ENCODE data around the gene SMURF2. TPM values are rescaled to one million over a fixed set of nuclear protein-coding genes. Genes with fewer than 3 reads are reported as not detected.

Gene SMURF2
- total and polyA plus RNA-seq, 2 of the 4 experiments (the other 2 are of a cell fraction) = 131 to 774 TPM

DNA sequence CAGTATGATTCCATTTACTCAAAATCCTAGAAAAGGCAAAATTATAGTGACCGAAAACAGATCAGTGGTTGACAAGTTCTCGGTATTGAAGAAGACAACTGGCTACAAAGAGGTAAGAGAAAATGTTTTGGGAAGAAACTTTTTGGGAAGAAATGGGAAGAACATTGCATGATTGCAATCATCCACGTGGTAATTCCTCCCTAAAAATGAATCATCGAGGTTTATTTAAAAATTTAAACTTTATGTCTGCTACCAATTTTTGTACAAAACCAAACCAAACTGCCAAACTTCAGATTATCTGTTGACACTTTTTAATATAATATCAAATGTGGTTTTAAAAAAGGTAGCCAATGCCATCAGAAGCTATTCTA, 8.1 kb downstream of the SMURF2 start:
- Histone ChIP-seq H3K56ac (ENCODE audit: extremely low read depth, insufficient read depth, low read length) (peak overlapping the region; percentile 59; the same call in 1 of the 2 replicates), H3K27me3 (ENCODE audit: control insufficient read depth, insufficient read depth, low read length) (no peaks in the 10 kb centered on the region), H2BK120ac (ENCODE audit: low read depth, low read length) (0 out of 2 replicates have a peak overlapping the region, but pooled peaks have one; percentile 9), H3K36me3 (ENCODE audit: control insufficient read depth, insufficient read depth, low read length) (peaks cover 6% of the 10 kb centered on the region; the same call in 1 of the 2 replicates), H2AK5ac (ENCODE audit: low read depth, low read length) (no peak overlapping the region; the same call in 1 of the 2 replicates), H3K23ac (ENCODE audit: low read depth, low read length) (peak overlapping the region; percentile 21; the same call in 1 of the 2 replicates), H3K9me1 (ENCODE audit: insufficient read depth, low read length) (no peaks in the 10 kb centered on the region), H3K27ac (ENCODE audit: insufficient read depth, low read length) (peak overlapping the region; percentile 29; the same call in 1 of the 2 replicates), H4K5ac (ENCODE audit: low read depth, low read length) (peak overlapping the region; percentile 50; the same call in 1 of the 2 replicates), H3K9ac (ENCODE audit: low read depth, low read length) (no peak overlapping the region), H3K79me1 (ENCODE audit: low read depth in 1 of 2, low read length in 2 of 2) (no peaks in the 10 kb centered on the region; a peak in 1 of 4 replicates), H4K91ac (ENCODE audit: insufficient read depth, low read depth, low read length) (0 out of 2 replicates have a peak overlapping the region, but pooled peaks have one; percentile 60), H2AFZ (replicated peaks; ENCODE audit: low read length, poor library complexity) (no peak overlapping the region), H4K8ac (ENCODE audit: low read depth in 2 of 2, low read length in 2 of 2) (peak overlapping the region in 1 of 2 experiments; percentile 42; a peak in 1 of 4 replicates), H3K4me2 (ENCODE audit: low read depth, low read length) (peak overlapping the region; percentile 72; the same call in 1 of the 2 replicates), H2BK5ac (ENCODE audit: low read depth, low read length, poor library complexity, severe bottlenecking) (peak overlapping the region; percentile 86), H2BK20ac (ENCODE audit: low read depth, low read length) (0 out of 2 replicates have a peak overlapping the region, but pooled peaks have one; percentile 2), H2AK9ac (replicated peaks; ENCODE audit: low read depth, low read length, poor library complexity) (no peak overlapping the region), H2BK15ac (ENCODE audit: low read depth, low read length) (peak overlapping the region; percentile 60; the same call in 1 of the 3 replicates), H3K4me3 (ENCODE audit: insufficient read depth, low read depth, low read length) (no peak overlapping the region), H3K4ac (ENCODE audit: low read depth, low read length) (peak overlapping the region; percentile 39; the same call in 1 of the 2 replicates), H3K14ac (replicated peaks; ENCODE audit: low read depth, low read length) (peak overlapping the region; percentile 34; the same call in 1 of the 2 replicates), H3K18ac (ENCODE audit: low read depth, low read length) (peak overlapping the region; percentile 46; the same call in 1 of the 2 replicates), H3K9me3 (ENCODE audit: control insufficient read depth, insufficient read depth, low read length) (0 out of 2 replicates have a peak, but pooled peaks cover 2% of the 10 kb centered on the region), H3K4me1 (ENCODE audit: control insufficient read depth, insufficient read depth, low read length) (peaks cover 7% of the 10 kb centered on the region), H4K20me1 (ENCODE audit: insufficient read depth, low read length) (peaks cover 84% of the 10 kb centered on the region)
- intact Hi-C loops (cut with micrococcal nuclease) = no loop called here
- in situ Hi-C loops (cut with MboI; ENCODE audit: low sequenced_read_pairs) = no loop called here
- DNase-seq (no peak), ATAC-seq (ENCODE audit: low read depth) (no peak)
- no TSS peak for BruUV-seq (replicated peaks)
- WGBS, 2 experiments (ENCODE audit: extremely low coverage in 2 of 2, insufficient read length in 1 of 2) = no CpG with 5 or more reads among the region's 4 CpGs
- ChIA-PET POLR2A (ENCODE audit: unreplicated experiment) (no interaction called here), CTCF (no interaction called here)
- TF ChIP-seq CHD1 (IDR thresholded peaks at IDR 0.05; ENCODE audit: low read depth, low read length) (no peak), BHLHE40 (IDR thresholded peaks at IDR 0.05; ENCODE audit: low read depth, low read length) (no peak), RCOR1 (IDR thresholded peaks at IDR 0.05; ENCODE audit: insufficient replicate concordance, low read length) (no peak), MAZ (IDR thresholded peaks at IDR 0.05; ENCODE audit: borderline replicate concordance, low read depth, low read length) (no peak), MAFK (IDR thresholded peaks at IDR 0.05; ENCODE audit: low read depth, low read length) (no peak), MXI1 (IDR thresholded peaks at IDR 0.05; ENCODE audit: borderline replicate concordance, low read depth, low read length) (no peak), POLR2A (IDR thresholded peaks at IDR 0.05; ENCODE audit: low read depth, low read length) (no peak)
- TF ChIP-seq, protein P1, sequence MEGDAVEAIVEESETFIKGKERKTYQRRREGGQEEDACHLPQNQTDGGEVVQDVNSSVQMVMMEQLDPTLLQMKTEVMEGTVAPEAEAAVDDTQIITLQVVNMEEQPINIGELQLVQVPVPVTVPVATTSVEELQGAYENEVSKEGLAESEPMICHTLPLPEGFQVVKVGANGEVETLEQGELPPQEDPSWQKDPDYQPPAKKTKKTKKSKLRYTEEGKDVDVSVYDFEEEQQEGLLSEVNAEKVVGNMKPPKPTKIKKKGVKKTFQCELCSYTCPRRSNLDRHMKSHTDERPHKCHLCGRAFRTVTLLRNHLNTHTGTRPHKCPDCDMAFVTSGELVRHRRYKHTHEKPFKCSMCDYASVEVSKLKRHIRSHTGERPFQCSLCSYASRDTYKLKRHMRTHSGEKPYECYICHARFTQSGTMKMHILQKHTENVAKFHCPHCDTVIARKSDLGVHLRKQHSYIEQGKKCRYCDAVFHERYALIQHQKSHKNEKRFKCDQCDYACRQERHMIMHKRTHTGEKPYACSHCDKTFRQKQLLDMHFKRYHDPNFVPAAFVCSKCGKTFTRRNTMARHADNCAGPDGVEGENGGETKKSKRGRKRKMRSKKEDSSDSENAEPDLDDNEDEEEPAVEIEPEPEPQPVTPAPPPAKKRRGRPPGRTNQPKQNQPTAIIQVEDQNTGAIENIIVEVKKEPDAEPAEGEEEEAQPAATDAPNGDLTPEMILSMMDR (conservative IDR thresholded peaks at IDR 0.05; ENCODE audit: low read depth, low read length) = no peak
- TF ChIP-seq, protein P2, sequence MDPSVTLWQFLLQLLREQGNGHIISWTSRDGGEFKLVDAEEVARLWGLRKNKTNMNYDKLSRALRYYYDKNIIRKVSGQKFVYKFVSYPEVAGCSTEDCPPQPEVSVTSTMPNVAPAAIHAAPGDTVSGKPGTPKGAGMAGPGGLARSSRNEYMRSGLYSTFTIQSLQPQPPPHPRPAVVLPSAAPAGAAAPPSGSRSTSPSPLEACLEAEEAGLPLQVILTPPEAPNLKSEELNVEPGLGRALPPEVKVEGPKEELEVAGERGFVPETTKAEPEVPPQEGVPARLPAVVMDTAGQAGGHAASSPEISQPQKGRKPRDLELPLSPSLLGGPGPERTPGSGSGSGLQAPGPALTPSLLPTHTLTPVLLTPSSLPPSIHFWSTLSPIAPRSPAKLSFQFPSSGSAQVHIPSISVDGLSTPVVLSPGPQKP (IDR thresholded peaks at IDR 0.05; ENCODE audit: borderline replicate concordance, low read depth, low read length) = no peak
- dilution Hi-C loops (cut with HindIII; ENCODE audit: low sequenced_read_pairs, unreplicated experiment) = no loop called here

Measured in IMR-90 (cell line).